Subcutaneous preadipocyte (primary cell): ENCODE data around the gene C10orf62. TPM values are rescaled to one million over a fixed set of nuclear protein-coding genes. Genes with fewer than 3 reads are reported as not detected.

Source experiments
- total RNA-seq: library from RNA; depleted of rRNA; stranded (reverse); fragments of >200 nt; gene quantifications from 2 replicates; pipeline ENCODE4 v1.2.3, GENCODE V29; 2012

The C10orf62 gene, protein sequence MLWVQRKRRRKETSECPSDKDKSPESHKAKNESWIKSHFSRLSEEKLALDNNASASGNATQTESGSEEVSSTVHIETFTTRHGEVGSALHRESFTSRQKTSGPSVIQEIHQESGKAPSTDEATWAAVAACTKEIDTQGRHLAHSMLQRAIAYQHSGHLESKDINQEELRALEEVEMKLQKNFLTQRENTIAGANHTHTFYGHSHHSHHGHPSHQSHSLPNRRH
- 0.20 TPM in 1 of 2 replicates, not detected in the other for total RNA-seq

GRCh38 chr10:97589479-97589878, at the start of gene C10orf62:
Gene C10orf62, plus strand, starts transcription at chr10:97589721. Its CDS starts 177 bp downstream, at chr10:97589898.

GRCh38 chr10:97572214-97572989, 17.1 kb upstream of the C10orf62 start, which contains the start of gene ANKRD2:
Gene ANKRD2, plus strand, starts transcription at chr10:97572779. Its CDS starts 10 bp downstream, at chr10:97572789.

GRCh38 chr10:97584060-97584797, 5.3 kb upstream of the C10orf62 start, which contains the start of gene HOGA1:
Gene HOGA1, plus strand, starts transcription at chr10:97584389. Its CDS starts 315 bp downstream, at chr10:97584704.

DNA sequence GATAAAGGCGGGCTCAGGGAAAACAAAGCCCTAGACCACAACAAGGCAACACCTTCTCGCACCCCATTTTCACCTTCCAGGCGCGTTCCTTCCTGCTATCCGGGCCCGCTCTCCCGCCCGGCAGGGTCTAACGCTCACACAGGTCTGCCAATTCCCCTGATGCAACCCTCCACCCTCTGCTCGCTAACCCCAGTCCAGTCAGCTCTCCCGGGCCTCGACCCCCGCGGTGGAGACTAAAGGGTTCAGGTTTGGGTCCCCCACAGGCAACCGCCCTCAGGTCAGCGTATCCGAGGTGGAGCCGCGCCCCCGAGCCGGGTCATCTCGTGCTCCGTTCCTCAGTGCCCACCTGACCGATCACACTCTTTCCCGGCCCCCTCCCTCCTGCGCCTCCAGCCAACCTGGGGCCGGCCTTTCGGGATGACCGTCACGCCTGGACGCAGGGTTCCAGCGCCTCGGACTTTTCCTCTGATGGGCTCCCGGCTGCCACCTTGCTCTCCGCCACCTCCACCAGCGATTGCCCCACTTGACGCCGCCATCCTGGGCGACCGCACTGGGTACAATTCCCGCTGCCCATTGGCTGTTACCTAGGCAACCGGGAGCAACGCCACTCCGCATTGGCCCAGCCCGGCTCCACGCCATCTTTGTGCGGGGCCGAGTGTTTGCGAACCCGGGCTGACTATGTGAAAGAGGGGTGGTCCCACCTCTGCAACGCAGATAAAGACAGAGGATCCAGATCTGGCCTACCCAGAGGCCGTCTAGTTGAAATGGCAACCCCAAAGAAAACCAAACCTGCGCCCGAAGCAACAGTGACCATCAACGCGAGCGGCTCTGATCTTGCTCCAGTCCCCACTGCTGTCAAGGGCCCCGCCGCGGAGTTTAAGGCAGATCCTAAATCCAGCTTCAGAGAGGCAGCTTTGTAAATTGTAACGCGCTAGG, 43.7 kb downstream of the C10orf62 start, which contains the start of gene MORN4:
MORN4 (minus strand) TSS at position 552 of the 936 bp plus-strand sequence. CDS start 13,847 bp downstream, outside the sequence.

DNA sequence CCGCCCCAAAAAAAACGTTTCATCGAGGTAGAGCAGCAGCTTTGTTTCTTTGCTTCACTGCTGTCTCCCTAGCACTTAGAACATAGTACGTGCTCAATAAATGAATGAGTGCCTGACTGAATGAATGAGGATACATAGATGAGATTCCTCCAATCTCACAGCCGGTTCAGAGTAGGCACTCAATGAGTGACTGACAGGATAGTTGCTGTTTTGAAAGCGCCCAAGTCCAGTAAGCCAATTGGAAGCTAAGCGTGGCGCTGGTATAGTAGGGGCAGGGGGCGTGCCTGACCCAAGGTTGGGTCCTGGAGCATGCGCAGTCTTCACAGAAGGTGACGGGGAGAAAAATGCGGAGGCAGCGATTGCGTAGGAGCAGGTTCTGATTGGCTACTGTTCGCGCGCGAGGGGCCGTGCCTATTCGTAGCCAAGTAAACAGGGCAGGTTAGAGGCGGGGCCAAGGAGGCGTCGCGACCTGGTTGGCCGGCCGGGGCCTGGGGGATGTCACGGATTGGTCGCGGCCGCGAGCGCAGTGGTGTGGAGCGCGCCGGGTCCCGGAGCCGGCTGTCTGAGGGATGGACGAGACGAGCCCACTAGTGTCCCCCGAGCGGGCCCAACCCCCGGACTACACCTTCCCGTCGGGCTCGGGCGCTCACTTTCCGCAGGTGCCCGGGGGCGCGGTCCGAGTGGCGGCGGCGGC, 50.8 kb downstream of the C10orf62 start, which contains the start of gene PI4K2A:
PI4K2A (plus strand) TSS at position 498 of the 694 bp plus-strand sequence; CDS start at position 570, 72 bp downstream.

Other genes starting within 250 kb of the C10orf62 start
- gene RRP12, start 188.4 kb upstream of the C10orf62 start, total RNA-seq, result 20.9 and 33.0 TPM in 2 replicates
- gene PGAM1, start 163.5 kb upstream of the C10orf62 start, total RNA-seq, result 517 and 548 TPM in 2 replicates
- gene EXOSC1, start 143.7 kb upstream of the C10orf62 start, total RNA-seq, result 34.5 and 37.5 TPM in 2 replicates
- 55.5 and 70.4 TPM in 2 replicates for gene ZDHHC16, start 143.5 kb upstream of the C10orf62 start, total RNA-seq
- gene MMS19, start 91.3 kb upstream of the C10orf62 start, total RNA-seq, result 81.2 and 105 TPM in 2 replicates
- gene UBTD1, start 90.8 kb upstream of the C10orf62 start, total RNA-seq, result 15.8 and 22.8 TPM in 2 replicates
- gene ANKRD2, start 16.9 kb upstream of the C10orf62 start, total RNA-seq, result 1.8 and 2.9 TPM in 2 replicates
- 2.5 and 2.6 TPM in 2 replicates for gene HOGA1, start 5.3 kb upstream of the C10orf62 start, total RNA-seq
- 3.7 and 4.0 TPM in 2 replicates for gene MORN4, start 43.8 kb downstream of the C10orf62 start, total RNA-seq
- 22.4 and 23.3 TPM in 2 replicates for gene PI4K2A, start 51.0 kb downstream of the C10orf62 start, total RNA-seq
- 20.9 and 37.1 TPM in 2 replicates for gene AVPI1, start 97.5 kb downstream of the C10orf62 start, total RNA-seq
- gene MARVELD1, start 124.0 kb downstream of the C10orf62 start, total RNA-seq, result 39.9 and 46.3 TPM in 2 replicates
- gene ZFYVE27, start 147.4 kb downstream of the C10orf62 start, total RNA-seq, result 11.8 and 19.0 TPM in 2 replicates
- not detected in 2 replicates for gene SFRP5, start 182.3 kb downstream of the C10orf62 start, total RNA-seq